Activated CD4-positive, alpha-beta T cell treated with anti-CD3 and anti-CD28 coated beads, Interleukin-2, amount 10 ng/mL, durations not matched to agents 7 days and 5 days (primary cell): ENCODE measurements around the gene RNF19B. TPM values are rescaled to one million over a fixed set of nuclear protein-coding genes. Genes with fewer than 3 reads are reported as not detected.
"Not testable (repeated sequence)": the region's sequence is repeated elsewhere in the genome, so short reads cannot be mapped to it uniquely, and the experiment has no call there.

Experiments used
- CTCF ChIA-PET: fragments of 350-600 bp; sonication (Branson Sonifier 250); formaldehyde crosslinking; loops from one replicate; lab custom pipeline; 2021; ENCODE audit warnings: antibody characterized with exemption; lab: Charles Lee
- POLR2A ChIA-PET: fragments of 350-600 bp; sonication (Branson Sonifier 250); formaldehyde crosslinking; loops from one replicate; lab custom pipeline; 2021; ENCODE audit warnings: antibody characterized with exemption; lab: Charles Lee
- DNase-seq: peaks from one replicate; pipeline ENCODE4 v3.0.0-alpha.2; 2020
- H3K27ac Mint-ChIP-seq: one replicate; pipeline ENCODE4 v1.8.0; 2021; ENCODE audit warnings: mild to moderate bottlenecking, moderate library complexity, mixed read lengths
- H3K27me3 Mint-ChIP-seq: one replicate; pipeline ENCODE4 v1.8.0; 2021; ENCODE audit warnings: mixed read lengths
- H3K36me3 Mint-ChIP-seq: one replicate; pipeline ENCODE4 v1.8.0; 2021; ENCODE audit warnings: low read depth, mixed read lengths
- H3K4me1 Mint-ChIP-seq: one replicate; pipeline ENCODE4 v1.8.0; 2021; ENCODE audit warnings: mixed read lengths
- H3K4me3 Mint-ChIP-seq: one replicate; pipeline ENCODE4 v1.8.0; 2021; ENCODE audit warnings: mild to moderate bottlenecking, moderate library complexity, mixed read lengths
- H3K9me3 Mint-ChIP-seq: one replicate; pipeline ENCODE4 v1.8.0; 2021; ENCODE audit warnings: mixed read lengths
- total RNA-seq, 2 experiments: library from RNA; stranded (reverse); gene quantifications; one replicate each; pipeline ENCODE4 v1.2.3, GENCODE V29; 2021

The RNF19B gene
- total RNA-seq, 2 experiments from 2014 or later, result 18.4 to 20.1 TPM

DNA sequence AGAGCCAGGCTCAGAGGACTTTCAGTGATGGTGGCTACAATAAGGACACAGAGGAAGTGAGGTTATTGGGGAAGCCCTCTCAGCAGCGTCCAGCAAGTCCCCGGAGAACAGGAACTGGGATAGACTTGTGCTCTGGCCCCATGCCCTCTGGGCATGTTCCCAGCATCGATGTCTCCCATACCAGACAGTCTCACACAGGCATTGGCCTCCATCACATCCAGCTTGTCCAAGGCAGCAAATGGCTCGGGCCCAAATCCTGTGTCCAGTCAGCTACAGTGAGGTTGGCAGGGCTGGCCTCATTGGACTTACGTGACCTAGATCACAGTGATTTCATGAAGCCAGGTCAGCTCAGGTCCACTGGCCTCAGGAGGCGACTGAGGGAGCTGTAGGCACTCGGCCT, 43.8 kb downstream of the RNF19B start:
- ChIA-PET CTCF (interaction anchor here (1.2 to 1.4 kb wide), 2 partner anchors 11 to 19 kb away, joined by 3 read pairs; no protein-coding TSS in a partner anchor), POLR2A (no interaction called here)
- no peaks in the 10 kb centered on the region for H3K36me3 Mint-ChIP-seq
- peaks cover 29% of the 10 kb centered on the region for H3K4me1 Mint-ChIP-seq
- no peak overlapping the region for H3K27ac Mint-ChIP-seq
- peaks cover 53% of the 10 kb centered on the region for H3K27me3 Mint-ChIP-seq
- DNase-seq, result no peak
- no peak overlapping the region for H3K4me3 Mint-ChIP-seq
- no peaks in the 10 kb centered on the region for H3K9me3 Mint-ChIP-seq

DNA sequence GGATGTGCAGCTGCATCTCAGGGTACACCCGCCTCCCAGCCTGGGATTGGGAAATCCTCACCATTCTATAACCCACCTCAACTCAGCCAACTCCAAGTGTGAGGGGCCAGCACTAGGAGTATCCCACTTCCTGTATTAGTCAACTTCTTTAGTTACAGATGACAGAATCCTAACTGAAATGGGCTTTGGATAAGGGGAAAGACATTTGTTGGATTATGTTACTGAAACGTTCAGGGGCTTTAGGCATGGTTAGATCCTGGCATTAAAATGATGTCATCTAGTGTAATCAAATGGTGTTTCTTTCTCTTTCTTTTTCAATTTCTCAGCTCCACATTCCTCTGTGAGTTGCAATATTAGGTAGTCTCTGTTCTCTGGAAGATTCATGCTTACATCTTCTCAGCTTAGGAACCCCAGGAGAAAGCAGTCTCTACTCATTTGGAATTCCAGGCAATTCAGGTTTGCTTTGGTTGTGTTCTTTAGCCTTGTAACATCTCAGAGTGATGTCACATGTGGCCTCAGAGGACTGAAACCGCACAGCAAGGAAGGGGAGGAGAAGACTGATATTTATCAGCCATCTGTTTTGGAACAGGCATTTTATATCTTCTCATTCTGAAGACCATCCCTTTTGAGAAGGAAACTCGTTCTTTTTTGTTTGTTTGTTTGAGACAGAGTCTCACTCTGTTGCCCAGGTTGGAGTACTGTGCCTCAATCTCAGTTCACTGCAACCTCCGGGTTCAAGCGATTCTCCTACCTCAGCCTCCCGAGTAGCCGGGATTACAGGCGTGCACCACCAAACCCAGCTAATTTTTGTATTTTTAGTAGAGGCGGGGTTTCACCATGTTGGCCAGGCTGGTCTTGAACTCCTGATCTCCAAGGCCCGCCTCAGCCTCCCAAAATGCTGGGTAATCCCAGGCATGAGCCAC, 44.5 kb downstream of the RNF19B start:
- Mint-ChIP-seq H3K36me3 (no peaks in the 10 kb centered on the region), H3K4me3 (no peak overlapping the region), H3K27me3 (peaks cover 49% of the 10 kb centered on the region), H3K4me1 (peaks cover 21% of the 10 kb centered on the region), H3K9me3 (no peaks in the 10 kb centered on the region), H3K27ac (no peak overlapping the region)
- no peak for DNase-seq
- ChIA-PET CTCF (interaction anchor here (0.7 to 1.4 kb wide), 4 partner anchors 11 to 44 kb away, joined by 3 read pairs; no protein-coding TSS in a partner anchor), POLR2A (no interaction called here)

DNA sequence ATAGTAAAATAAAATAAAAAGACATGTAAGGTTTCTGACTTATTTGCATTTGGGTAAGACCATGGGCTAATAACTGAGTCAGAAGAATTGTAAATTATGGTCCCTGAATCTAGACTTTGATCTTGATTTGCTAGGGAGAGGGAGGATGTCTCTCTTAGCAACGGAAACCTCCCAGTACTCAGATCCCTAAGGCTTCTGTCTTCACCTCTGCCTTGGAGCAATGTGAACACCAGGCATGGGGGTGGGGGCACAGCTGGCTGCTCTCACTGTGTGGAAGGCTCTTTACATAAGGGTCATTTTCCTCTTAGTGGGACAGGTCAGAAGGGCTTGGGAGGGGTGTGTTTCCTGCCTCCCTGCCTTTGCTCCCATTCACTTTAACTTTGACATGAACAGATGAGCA, 46.4 kb downstream of the RNF19B start:
- no peak for DNase-seq
- H3K36me3 Mint-ChIP-seq, result no peaks in the 10 kb centered on the region
- H3K27me3 Mint-ChIP-seq, result peaks cover 36% of the 10 kb centered on the region
- ChIA-PET POLR2A (no interaction called here), CTCF (no interaction called here)
- H3K27ac Mint-ChIP-seq, result no peak overlapping the region
- peaks cover 16% of the 10 kb centered on the region for H3K4me1 Mint-ChIP-seq
- H3K9me3 Mint-ChIP-seq, result no peaks in the 10 kb centered on the region
- H3K4me3 Mint-ChIP-seq, result no peak overlapping the region

DNA sequence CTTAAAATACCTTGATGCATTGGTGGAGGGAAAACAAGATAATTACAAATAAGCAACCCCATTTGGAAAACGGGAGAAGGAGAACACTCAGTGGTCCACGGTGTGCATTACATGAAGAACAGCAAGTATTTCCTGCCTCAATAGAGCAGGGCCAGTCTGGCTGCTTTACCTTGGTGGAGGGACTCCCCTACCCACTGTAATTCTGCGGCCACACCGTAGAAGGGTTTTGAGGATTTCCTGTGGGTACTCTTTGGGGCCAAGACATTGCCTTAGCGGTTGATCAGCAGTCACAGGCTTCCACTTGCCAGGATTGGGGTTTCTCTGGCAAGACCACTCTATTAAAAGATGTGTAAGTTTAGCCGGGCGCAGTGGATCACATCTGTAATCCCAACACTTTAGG, 47.1 kb downstream of the RNF19B start:
- Mint-ChIP-seq H3K27me3 (peaks cover 31% of the 10 kb centered on the region), H3K27ac (no peak overlapping the region), H3K36me3 (no peaks in the 10 kb centered on the region), H3K4me1 (peaks cover 16% of the 10 kb centered on the region), H3K4me3 (no peak overlapping the region), H3K9me3 (no peaks in the 10 kb centered on the region)
- CTCF ChIA-PET, result interaction anchor here (0.5 to 1.2 kb wide), 3 partner anchors 10 to 61 kb away, joined by 3 read pairs; no protein-coding TSS in a partner anchor
- peak; percentile 29 for DNase-seq
- POLR2A ChIA-PET, result no interaction called here

DNA sequence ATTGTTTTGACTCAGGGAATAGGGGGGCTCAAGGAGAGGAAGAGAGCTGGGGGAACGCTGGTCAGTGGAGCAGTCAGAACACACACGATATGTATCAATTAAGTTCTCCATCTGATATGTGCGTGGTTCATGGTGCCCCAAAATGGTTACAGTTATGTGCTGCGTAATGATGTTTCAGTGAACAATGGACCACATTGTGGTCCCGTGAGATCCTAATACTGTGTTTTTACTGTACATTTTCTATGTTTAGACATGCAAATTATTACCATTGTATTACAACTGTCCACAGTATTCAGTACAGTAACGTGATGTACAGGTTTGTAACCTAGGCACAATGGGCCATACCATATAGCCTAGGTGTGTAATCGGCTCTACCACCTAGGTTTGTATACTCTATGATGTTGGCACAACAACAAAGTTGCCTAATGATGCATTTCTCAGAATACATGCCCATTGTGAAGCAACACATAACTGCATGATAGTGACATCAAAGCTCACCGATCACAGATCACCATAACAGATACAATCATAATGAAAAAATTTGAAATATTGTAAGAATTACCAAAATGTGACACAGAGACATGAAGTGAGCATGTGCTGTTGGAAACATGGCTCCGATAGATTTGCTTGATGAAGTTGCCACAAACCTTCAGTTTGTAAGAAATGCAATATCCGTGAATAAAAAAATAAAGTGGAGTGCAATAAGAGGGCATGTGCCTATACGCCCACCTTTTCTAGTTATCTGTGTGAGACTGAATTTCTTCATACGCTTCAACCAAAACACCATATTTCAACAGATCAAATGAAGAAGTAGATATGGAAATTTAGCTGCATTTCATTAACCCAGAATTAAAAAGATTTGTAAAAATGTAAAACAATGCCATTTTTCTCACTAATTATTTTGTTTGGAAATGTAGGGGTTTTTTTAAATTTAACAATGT, 48.6 kb downstream of the RNF19B start:
- H3K27ac Mint-ChIP-seq, result no peak overlapping the region
- POLR2A ChIA-PET, result no interaction called here
- no peaks in the 10 kb centered on the region for H3K9me3 Mint-ChIP-seq
- H3K36me3 Mint-ChIP-seq, result no peaks in the 10 kb centered on the region
- CTCF ChIA-PET, result interaction anchor here (1.2 kb wide), 1 partner anchor 12 kb away, joined by 3 read pairs; no protein-coding TSS in a partner anchor
- H3K4me3 Mint-ChIP-seq, result no peak overlapping the region
- no peak for DNase-seq
- H3K27me3 Mint-ChIP-seq, result peaks cover 27% of the 10 kb centered on the region
- H3K4me1 Mint-ChIP-seq, result peaks cover 16% of the 10 kb centered on the region

DNA sequence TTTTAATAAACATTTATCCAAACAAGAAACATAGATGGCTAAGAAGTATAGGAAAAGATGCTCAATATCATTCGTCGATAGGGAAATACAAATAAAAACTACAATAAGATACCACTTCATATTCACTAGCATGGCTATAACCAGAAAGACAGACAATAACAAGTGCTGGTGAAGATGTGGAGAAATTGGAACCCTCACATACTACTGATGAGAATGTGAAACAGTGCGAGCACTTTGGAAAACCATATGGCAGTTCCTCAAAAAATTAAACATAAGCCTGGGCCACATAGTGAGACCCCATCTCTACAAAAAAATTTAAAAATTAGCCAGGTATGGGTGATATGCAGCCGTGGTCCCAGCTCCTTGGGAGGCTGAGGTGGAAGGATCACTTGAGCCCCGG, 54.3 kb downstream of the RNF19B start:
- no peak overlapping the region for H3K4me3 Mint-ChIP-seq
- CTCF ChIA-PET, result no interaction called here

DNA sequence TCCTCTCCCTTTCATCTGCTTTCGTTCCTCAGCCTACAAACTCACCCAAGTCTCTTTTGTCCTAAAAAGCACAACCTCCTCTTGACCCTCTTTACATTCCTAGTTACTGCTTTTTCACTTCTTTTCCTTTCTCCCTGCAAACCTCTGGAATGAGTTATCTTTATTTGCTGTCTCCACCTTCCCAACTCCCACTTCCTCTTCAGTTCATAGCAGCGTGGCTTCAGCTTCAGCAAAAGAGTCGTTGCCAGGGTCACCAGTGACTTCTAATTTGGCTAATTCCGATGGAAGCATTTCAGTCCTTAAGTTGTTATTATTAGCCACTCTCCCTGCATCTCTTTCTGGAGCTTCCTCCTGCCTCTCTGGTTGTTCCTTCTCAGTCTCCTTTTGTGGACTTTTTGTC, 57.2 kb downstream of the RNF19B start:
- ChIA-PET CTCF (interaction anchor here (0.8 to 1.4 kb wide), 2 partner anchors 10 to 220 kb away, joined by 3 read pairs; no protein-coding TSS in a partner anchor), POLR2A (interaction anchor here (0.7 kb wide), 1 partner anchor 65 kb away, joined by 6 read pairs; no protein-coding TSS in a partner anchor)
- Mint-ChIP-seq H3K9me3 (no peaks in the 10 kb centered on the region), H3K27me3 (peaks cover 33% of the 10 kb centered on the region), H3K4me1 (no peaks in the 10 kb centered on the region), H3K36me3 (no peaks in the 10 kb centered on the region), H3K27ac (no peak overlapping the region), H3K4me3 (no peak overlapping the region)
- no peak for DNase-seq

More for the DNA sequence above, 54.3 kb downstream of the RNF19B start:
- Mint-ChIP-seq H3K4me1 (no peaks in the 10 kb centered on the region), H3K27ac (no peak overlapping the region), H3K36me3 (no peaks in the 10 kb centered on the region), H3K9me3 (no peaks in the 10 kb centered on the region), H3K27me3 (peaks cover 18% of the 10 kb centered on the region)
- no peak for DNase-seq
- POLR2A ChIA-PET, result interaction anchor here (0.6 kb wide), 1 partner anchor 122 kb away, joined by 3 read pairs; no protein-coding TSS in a partner anchor

DNA sequence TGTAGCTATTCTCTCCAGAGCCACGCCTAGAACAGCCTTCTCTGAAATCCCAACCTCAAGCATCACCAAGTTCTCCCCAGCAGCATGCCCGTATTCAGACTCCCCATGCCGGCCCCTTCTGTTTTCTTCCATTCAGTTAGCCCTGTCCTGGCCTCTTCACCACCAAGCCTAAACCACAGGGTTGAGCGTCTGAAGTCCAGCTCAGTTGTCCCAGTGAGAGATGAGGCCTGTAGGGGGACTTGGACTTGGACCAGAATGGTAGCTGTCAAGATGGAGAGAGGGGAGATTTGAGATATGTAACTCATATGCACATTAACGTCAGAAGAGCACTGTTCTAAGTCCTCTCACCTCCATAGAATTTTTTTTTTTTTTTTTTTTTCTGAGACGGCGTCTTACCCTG, 58.0 kb downstream of the RNF19B start:
- Mint-ChIP-seq H3K27ac (no peak overlapping the region), H3K4me1 (peaks cover 4% of the 10 kb centered on the region), H3K36me3 (no peaks in the 10 kb centered on the region), H3K9me3 (no peaks in the 10 kb centered on the region), H3K4me3 (no peak overlapping the region), H3K27me3 (peaks cover 39% of the 10 kb centered on the region)
- ChIA-PET CTCF (interaction anchor here (1.1 kb wide), 1 partner anchor 10 kb away, joined by 3 read pairs; no protein-coding TSS in a partner anchor), POLR2A (no interaction called here)
- DNase-seq, result no peak

DNA sequence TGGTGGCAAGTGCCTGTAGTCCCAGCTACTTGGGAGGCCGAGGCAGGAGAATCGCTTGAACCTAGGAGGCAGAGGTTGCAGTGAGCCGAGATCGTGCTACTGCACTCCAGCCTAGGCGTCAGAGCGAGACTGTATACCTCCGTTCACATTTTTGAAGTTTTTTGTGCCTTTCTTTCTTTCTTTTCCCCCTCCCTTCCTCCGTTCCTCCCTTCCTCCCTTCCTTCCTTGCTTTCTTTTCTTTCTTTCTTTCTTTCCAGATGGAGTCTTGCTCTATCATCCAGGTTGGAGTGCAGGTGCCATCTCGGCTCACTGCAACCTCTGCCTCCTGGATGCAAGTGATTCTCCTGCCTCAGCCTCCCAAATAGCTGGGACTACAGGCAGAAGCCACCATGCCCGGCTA, 59.0 kb downstream of the RNF19B start:
- H3K36me3 Mint-ChIP-seq, H3K4me3 Mint-ChIP-seq, H3K27ac Mint-ChIP-seq, H3K4me1 Mint-ChIP-seq, H3K9me3 Mint-ChIP-seq, POLR2A ChIA-PET, DNase-seq: not testable (repeated sequence)
- CTCF ChIA-PET, result interaction anchor here (0.7 to 1.6 kb wide), 2 partner anchors 13 to 194 kb away, joined by 3 to 7 read pairs; no protein-coding TSS in a partner anchor
- peaks cover 44% of the 10 kb centered on the region for H3K27me3 Mint-ChIP-seq

DNA sequence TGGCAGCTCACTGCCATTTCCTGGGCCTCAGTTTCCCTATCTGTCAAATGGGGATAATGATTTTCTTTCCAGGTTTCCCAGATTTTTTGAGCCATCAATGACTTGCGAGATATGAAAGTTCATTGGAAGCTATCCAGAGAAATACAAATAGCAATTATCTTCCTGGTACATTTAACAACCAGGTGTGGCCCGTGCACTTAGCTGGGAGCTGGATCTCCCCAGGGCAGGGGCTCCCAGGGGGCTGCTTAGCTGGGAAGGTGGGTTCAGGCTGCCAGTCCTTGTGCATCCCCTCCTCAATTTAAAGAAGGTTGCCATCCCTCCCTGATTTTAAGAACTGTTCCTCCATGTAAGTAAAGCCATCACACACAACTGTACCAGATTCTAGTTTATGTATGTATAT, 59.8 kb downstream of the RNF19B start:
- ChIA-PET POLR2A (no interaction called here), CTCF (interaction anchor here (0.6 to 1.6 kb wide), 5 partner anchors 10 to 580 kb away, joined by 3 to 7 read pairs (median 3); no protein-coding TSS in a partner anchor)
- H3K27me3 Mint-ChIP-seq, result peaks cover 47% of the 10 kb centered on the region

DNA sequence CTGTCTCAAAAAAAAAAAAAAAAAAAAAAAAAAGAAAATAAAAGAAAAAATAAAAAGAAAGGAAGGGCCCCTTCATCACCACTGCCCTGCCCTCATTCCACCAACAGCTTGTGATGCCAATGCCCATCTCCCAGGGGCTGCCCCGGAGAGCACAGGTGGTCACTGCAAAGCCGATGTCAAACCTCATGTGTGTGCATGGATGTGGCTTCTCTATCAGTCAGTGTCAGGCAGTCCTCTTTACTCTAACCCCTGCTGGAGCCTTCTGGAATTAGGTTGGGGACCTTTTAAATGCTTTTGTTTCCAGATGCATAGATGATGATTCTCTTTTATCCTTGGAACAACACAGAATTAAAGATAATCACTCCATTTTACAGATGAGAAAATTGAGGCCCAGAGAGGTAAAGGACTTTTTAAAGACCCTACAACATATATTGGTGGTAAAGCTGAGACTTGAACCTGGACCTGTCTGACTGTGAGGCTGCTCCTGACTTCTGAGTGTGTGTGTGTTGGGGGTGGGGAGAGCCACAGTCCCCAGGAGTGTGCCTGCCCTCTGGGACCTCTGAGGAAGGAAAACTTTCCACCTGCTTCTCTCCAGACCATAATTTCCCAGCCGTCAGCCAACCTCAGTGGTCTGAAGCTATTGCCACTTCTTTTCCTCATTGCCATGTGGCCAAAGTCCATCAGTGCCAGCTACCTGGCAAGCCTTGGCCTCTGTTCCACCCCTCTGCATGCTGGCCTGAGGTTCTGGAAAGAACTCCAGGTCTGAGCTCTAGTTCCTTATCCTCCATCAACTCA, 60.4 kb downstream of the RNF19B start:
- Mint-ChIP-seq H3K9me3 (no peaks in the 10 kb centered on the region), H3K27ac (no peak overlapping the region), H3K27me3 (peaks cover 50% of the 10 kb centered on the region), H3K4me3 (no peak overlapping the region), H3K4me1 (peaks cover 5% of the 10 kb centered on the region), H3K36me3 (no peaks in the 10 kb centered on the region)
- ChIA-PET POLR2A (no interaction called here), CTCF (interaction anchor here (0.6 to 1.6 kb wide), 6 partner anchors 9 to 580 kb away, joined by 3 to 7 read pairs (median 3); no protein-coding TSS in a partner anchor)
- no peak for DNase-seq

More for the DNA sequence above, 59.8 kb downstream of the RNF19B start:
- H3K4me1 Mint-ChIP-seq, result peaks cover 5% of the 10 kb centered on the region
- no peaks in the 10 kb centered on the region for H3K36me3 Mint-ChIP-seq
- no peaks in the 10 kb centered on the region for H3K9me3 Mint-ChIP-seq
- DNase-seq, result no peak
- no peak overlapping the region for H3K4me3 Mint-ChIP-seq
- H3K27ac Mint-ChIP-seq, result no peak overlapping the region
